ENCODE measurements around the gene NFASC. TPM values are rescaled to one million over a fixed set of nuclear protein-coding genes. Genes with fewer than 3 reads are reported as not detected.

NFASC gene
- total and polyA plus RNA-seq, 2 experiments from 2014 or later = 3.9 to 11.7 TPM

- no peak for TF ChIP-seq ZNF462 (CRISPR knock-in tag; IDR thresholded peaks at IDR 0.05)
- no peak for TF ChIP-seq POLR2AphosphoS5 (IDR thresholded peaks at IDR 0.05; ENCODE audit: low read depth)
- no peak for TF ChIP-seq ZNF114 (CRISPR knock-in tag; IDR thresholded peaks at IDR 0.05)
- no peak for TF ChIP-seq CREB1 (CRISPR knock-in tag; IDR thresholded peaks at IDR 0.05; ENCODE audit: low read depth)
- no peak for TF ChIP-seq EZH2 (IDR thresholded peaks at IDR 0.05; ENCODE audit: low read depth, unreplicated experiment)
These were observed 61.3 kb downstream of the NFASC start (continued) for GRCh38 chr1:204931768-204932572.

- peaks cover 10% of the 10 kb centered on the region for H3K4me1 Mint-ChIP-seq
- ATAC-seq (no peak), DNase-seq (ENCODE audit: low spot score) (no peak)
- no peaks in the 10 kb centered on the region for H3K36me3 Mint-ChIP-seq (ENCODE audit: low read depth)
- H3K27me3 ChIP-seq (ENCODE audit: insufficient read depth) = no peaks in the 10 kb centered on the region
- H3K79me2 ChIP-seq (replicated peaks; ENCODE audit: insufficient read depth) = no peaks in the 10 kb centered on the region
- H4K20me1 ChIP-seq (replicated peaks; ENCODE audit: insufficient read depth) = no peaks in the 10 kb centered on the region
- H2AFZ ChIP-seq = no peak overlapping the region
- no peak overlapping the region for H3K27ac ChIP-seq (ENCODE audit: low read depth)
- H3K9me3 Mint-ChIP-seq = no peaks in the 10 kb centered on the region
- no peaks in the 10 kb centered on the region for H3K27me3 Mint-ChIP-seq (ENCODE audit: insufficient read depth, low read depth, poor library complexity)
- no peak overlapping the region for H3K4me3 ChIP-seq
- no peaks in the 10 kb centered on the region for H3F3A ChIP-seq (replicated peaks; ENCODE audit: low read depth)
- H3K4me2 ChIP-seq = no peak overlapping the region
- H3K9me2 ChIP-seq (ENCODE audit: insufficient read depth) = 0 out of 2 replicates have a peak, but pooled peaks cover 3% of the 10 kb centered on the region
- no peak overlapping the region for H3K27ac Mint-ChIP-seq
- H3K4me1 ChIP-seq (ENCODE audit: insufficient read depth) = peaks cover 34% of the 10 kb centered on the region
- H3K4me3 Mint-ChIP-seq = no peak overlapping the region
- no peak for TF ChIP-seq REST (IDR thresholded peaks at IDR 0.05; ENCODE audit: unreplicated experiment)
- TF ChIP-seq POLR2AphosphoS5 (IDR thresholded peaks at IDR 0.05; ENCODE audit: low read depth) = no peak
- TF ChIP-seq ETS1 (IDR thresholded peaks at IDR 0.05) = no peak
- no peak for TF ChIP-seq CTCF (conservative IDR thresholded peaks at IDR 0.05; ENCODE audit: low read depth in 2 of 2)
- no peaks in the 10 kb centered on the region for H3K36me3 ChIP-seq (ENCODE audit: insufficient read depth)
These were observed 61.9 kb downstream of the NFASC start for GRCh38 chr1:204932573-204932909.
